Kidney (tissue), 14 donors: ENCODE results near the gene UTS2. TPM values are rescaled to one million over a fixed set of nuclear protein-coding genes. Genes with fewer than 3 reads are reported as not detected.

Experiments used
- DNase-seq, 5 donors: peaks; one replicate each; pipeline ENCODE4 v3.0.0-alpha.2; 2013 to 2020
- FAIRE-seq: peaks from 2 replicates; lab custom pipeline; 2012; peaks lifted over from hg19 to GRCh38; lab: Jason Lieb, UNC
- H3K27ac ChIP-seq, 2 donors: one replicate each; pipeline ENCODE4 v1.7.0; 2013; ENCODE audit warnings: low read depth in 2 of 2, low read length in 2 of 2, inconsistent platforms in 1 of 2
- H3K27me3 ChIP-seq: one replicate; pipeline ENCODE4 v1.7.1; 2013; ENCODE audit warnings: low read length, inconsistent platforms; ENCODE audit not compliant: control insufficient read depth, insufficient read depth
- H3K36me3 ChIP-seq, 3 donors: one replicate each; pipeline versions ENCODE4 v1.7.0 to v1.7.1; 2013; ENCODE audit warnings: low read length in 3 of 3, control low read depth in 1 of 3, inconsistent platforms in 1 of 3; ENCODE audit not compliant: insufficient read depth in 3 of 3, control insufficient read depth in 2 of 3
- H3K4me1 ChIP-seq, 3 donors: one replicate each; pipeline versions ENCODE4 v1.7.0 to v1.7.1; 2013; ENCODE audit warnings: low read length in 3 of 3, inconsistent platforms in 1 of 3, low read depth in 1 of 3; ENCODE audit not compliant: control insufficient read depth in 2 of 3, insufficient read depth in 2 of 3
- H3K4me3 ChIP-seq, 3 donors: one replicate each; pipeline versions ENCODE4 v1.7.0 to v1.8.1; 2013; ENCODE audit warnings: low read length in 3 of 3, control low read depth in 1 of 3, inconsistent platforms in 1 of 3
- H3K9ac ChIP-seq, 3 donors: one replicate each; pipeline versions ENCODE4 v1.7.0 to v1.7.1; 2013; ENCODE audit warnings: low read length in 3 of 3, control low read depth in 1 of 3, inconsistent platforms in 1 of 3
- H3K9me3 ChIP-seq, 3 donors: one replicate each; pipeline versions ENCODE4 v1.7.0 to v1.7.1; 2013; ENCODE audit warnings: low read length in 3 of 3, control low read depth in 1 of 3, inconsistent platforms in 1 of 3; ENCODE audit not compliant: control insufficient read depth in 2 of 3, insufficient read depth in 1 of 3
- CTCF ChIP-seq: IDR thresholded peaks from 3 replicates; pipeline ENCODE4 v1.5.1; 2012; ENCODE audit warnings: mild to moderate bottlenecking, moderate library complexity, borderline replicate concordance; ENCODE audit not compliant: insufficient read depth; ENCODE audit errors: extremely low read depth
- intact Hi-C: fragments of 100-400 bp; cut with DNase I; formaldehyde crosslinking; loops from one replicate; pipeline ENCODE4 v1.11.1; 2022
- polyA plus RNA-seq: library from polyadenylated mRNA; stranded (reverse); fragments of 350-450 nt; fragmentation: Illumina TruSeq; extraction: RNeasy Lipid Tissue Mini Kit (QIAGEN cat#74804); gene quantifications from one replicate; pipeline ENCODE4 v1.2.3, GENCODE V29; 2014; ENCODE audit warnings: low read depth, low replicate concordance; ENCODE audit not compliant: insufficient read depth
- total RNA-seq: library from RNA; stranded (reverse); fragmentation: NEBNext Ultra II Directional; extraction: Animal tissue kit (Norgen Biotek cat#: 25700); gene quantifications from one replicate; pipeline ENCODE4 v1.2.1, GENCODE V29; 2021
- donor health status: control.
- donor health status: control.
- donor health status: control.
- donor health status: control.
- donor health status: control.
- donor health status: DM: yes; HTN: yes; CAD: no.
- donor health status: Normal renal cell carcinoma (clear cell type).

Gene UTS2
- total and polyA plus RNA-seq, 2 donors from 2014 or later, result 0.72 TPM; not detected in 1

GRCh38 chr1:7873801-7874795 is 21.2 kb upstream of the UTS2 start:
- Histone ChIP-seq H3K4me3 (no peak overlapping the region), H3K9me3 (peaks cover 0 to 4% (median 0%) of the 10 kb centered on the region in 3 donors), H3K4me1 (no peaks in the 10 kb centered on the region), H3K36me3 (no peaks in the 10 kb centered on the region), H3K9ac (no peak overlapping the region), H3K27ac (no peak overlapping the region), H3K27me3 (no peaks in the 10 kb centered on the region)
- no peak for TF ChIP-seq CTCF
- FAIRE-seq, result no peak
- DNase-seq, result no peak
- intact Hi-C loops, result no loop called here

GRCh38 chr1:7871136-7871535 is 18.3 kb upstream of the UTS2 start:
- no peak overlapping the region for H3K9ac ChIP-seq
- FAIRE-seq (no peak), DNase-seq (no peak)
- no peaks in the 10 kb centered on the region for H3K27me3 ChIP-seq
- H3K36me3 ChIP-seq, result no peaks in the 10 kb centered on the region
- H3K4me1 ChIP-seq, result no peaks in the 10 kb centered on the region
- no peak overlapping the region for H3K27ac ChIP-seq
- H3K4me3 ChIP-seq, result no peak overlapping the region
- TF ChIP-seq CTCF, result no peak
- H3K9me3 ChIP-seq, result no peaks in the 10 kb centered on the region
- intact Hi-C loops, result no loop called here

- TF ChIP-seq CTCF, result no peak
- no peaks in the 10 kb centered on the region for H3K27me3 ChIP-seq
- H3K9me3 ChIP-seq, result no peaks in the 10 kb centered on the region
- FAIRE-seq (no peak), DNase-seq (no peak)
- no peaks in the 10 kb centered on the region for H3K4me1 ChIP-seq
- H3K36me3 ChIP-seq, result no peaks in the 10 kb centered on the region
- intact Hi-C loops, result no loop called here
- H3K27ac ChIP-seq, result no peak overlapping the region
- H3K9ac ChIP-seq, result no peak overlapping the region
- no peak overlapping the region for H3K4me3 ChIP-seq
Observed at GRCh38 chr1:7869136-7869920, 16.5 kb upstream of the UTS2 start.
